Stimulated activated CD4-positive, alpha-beta T cell treated with anti-CD3 and anti-CD28 coated beads, Interleukin-1b, Interleukin-23, amount 100 ng/mL, for 4 hours (primary cell): ENCODE results near the gene REXO4.

ENCODE experiments used
- DNase-seq, 2 donors: peaks; one replicate each; pipeline ENCODE4 v3.0.0-alpha.2; 2020; ENCODE audit warnings: low read depth in 2 of 2

Gene REXO4

DNA sequence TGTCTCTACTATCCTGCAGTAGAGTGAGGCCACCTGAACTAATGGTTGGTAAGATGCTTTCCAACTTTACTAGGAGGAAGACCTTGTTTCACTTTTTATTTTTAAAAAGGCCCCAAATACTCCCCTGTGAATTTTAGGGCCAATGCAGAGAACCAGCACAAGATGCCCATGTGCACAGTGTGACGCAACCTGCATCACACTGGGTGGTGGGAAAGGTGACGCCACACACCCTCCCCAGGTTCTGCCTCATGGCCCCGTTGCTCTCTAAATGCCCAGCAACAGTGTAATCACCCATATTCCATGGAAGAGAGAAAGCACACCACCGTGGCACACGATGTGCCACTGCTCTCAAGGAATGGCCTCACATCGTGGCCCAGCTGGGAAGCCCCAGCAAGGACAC is 48.4 kb downstream of the REXO4 start:
- no peak for DNase-seq

DNA sequence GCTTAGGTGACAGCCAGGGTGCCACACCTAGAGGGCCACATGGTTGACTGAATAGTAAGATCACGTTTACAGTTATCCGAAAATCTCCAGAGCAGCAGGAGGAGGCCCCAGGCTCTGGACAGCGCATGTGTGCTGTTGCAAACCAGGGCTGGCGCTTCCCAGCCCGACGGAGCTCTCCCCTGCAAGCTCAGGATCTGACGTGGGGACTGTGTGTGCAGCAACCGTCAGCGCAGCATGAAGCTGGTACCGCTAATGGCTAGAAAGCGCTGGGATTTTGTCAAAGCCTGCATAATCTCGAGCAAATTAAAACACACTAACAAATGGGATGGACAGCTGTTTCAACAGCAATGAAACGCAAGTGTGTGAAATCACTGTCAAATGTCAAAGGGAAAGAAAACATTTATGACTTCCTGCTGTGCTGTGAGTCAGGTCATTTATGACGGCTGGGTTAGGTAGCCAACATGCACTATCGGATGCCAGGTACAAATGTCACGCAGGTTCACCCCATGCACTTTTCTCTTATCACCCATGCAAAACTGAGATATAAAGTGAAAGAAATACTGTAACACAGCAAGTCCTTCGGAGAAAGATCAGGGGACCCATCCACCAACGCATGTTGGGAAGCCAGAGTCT is 49.4 kb downstream of the REXO4 start:
- no peak for DNase-seq

- no peak for DNase-seq
Measured at GRCh38 chr9:133367778-133368177, 50.0 kb downstream of the REXO4 start.

- DNase-seq, result no peak
Measured at GRCh38 chr9:133367221-133367620, 50.6 kb downstream of the REXO4 start.

GRCh38 chr9:133366435-133366834 is 51.4 kb downstream of the REXO4 start:
- no peak for DNase-seq

DNA sequence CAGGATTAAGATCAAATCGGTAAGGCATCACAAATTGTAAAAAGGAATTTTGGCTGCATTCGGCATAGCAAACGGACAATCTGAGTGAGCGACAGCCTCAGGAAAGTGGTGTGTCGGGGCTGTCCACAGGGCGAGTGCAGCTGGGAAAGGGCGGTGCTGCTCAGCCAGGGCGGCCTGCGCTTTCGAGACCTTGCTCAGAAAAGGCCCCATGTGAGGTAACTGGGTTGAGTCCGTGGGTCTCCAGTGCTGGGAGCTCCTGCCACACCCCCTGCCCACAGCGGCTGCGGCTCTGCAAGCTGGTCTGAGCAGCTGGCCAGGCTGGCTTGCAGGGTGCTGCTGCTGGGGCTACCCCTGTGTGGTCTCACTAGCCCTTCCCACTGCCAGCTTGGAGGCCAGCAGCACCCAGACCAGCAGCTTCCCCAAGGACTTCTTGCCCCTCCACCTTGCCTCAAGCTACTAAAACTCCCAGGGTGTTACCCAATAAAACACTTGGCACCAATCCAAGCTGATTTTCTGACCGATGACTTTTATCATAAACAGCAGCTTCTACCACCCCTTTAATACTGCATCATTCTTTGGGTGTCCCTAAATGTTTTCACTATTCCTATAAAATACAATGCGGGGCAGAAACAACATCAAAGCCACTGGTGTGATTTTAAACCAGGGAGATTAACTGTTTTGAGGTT is 55.3 kb downstream of the REXO4 start:
- DNase-seq, result no peak

- no peak for DNase-seq
Measured at GRCh38 chr9:133361507-133362092, 56.2 kb downstream of the REXO4 start.

DNA sequence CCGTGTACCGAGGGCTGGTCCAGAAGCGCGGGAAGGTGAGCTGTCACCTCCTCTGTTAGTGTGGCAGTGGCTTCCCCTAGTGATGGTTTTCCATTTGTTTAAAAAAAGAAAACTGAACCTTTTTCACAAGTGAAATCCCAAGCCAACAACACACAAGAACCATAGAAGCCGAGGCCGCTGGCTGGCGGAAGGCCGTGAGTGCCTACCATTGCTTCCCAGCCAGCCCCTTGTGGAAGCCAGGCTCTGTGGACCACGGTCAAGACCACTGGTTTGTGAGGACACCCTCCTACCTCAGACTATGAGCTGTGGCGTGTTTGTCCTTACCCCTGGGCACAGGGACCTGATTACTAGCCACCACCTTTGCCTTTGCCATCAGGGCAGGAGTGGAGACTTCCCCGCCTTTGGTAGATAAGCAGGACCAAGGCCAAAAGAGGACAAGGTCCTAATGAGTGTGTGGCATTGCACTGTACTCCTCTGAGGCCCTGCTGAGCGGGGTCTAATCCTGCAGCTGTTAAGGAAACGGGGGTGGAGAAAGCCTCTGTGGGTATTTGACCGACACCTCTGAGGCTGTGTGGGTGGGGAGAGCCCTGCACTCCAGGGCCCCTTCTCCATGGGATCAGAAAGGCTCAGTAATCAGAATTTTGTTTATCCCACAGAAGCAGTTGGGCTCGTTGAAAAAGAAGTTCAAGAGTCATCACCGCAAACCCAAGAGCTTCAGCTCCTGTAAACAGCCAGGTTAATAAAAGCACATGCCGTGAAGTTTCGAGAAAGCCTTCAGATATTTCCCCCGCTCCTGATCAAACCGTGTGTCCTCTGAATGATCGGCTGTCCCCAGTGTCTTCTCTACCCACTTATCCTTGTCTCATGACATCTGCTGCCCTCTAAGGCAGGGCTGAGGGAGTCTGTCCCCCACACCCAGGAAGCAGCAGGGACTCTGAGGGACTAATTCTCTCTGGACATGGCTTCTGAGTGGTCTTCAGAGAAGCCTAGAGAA is 57.1 kb downstream of the REXO4 start:
- DNase-seq, result no peak

- DNase-seq, result no peak
Measured at GRCh38 chr9:133359399-133360175, 58.2 kb downstream of the REXO4 start.

- no peak for DNase-seq
Measured at GRCh38 chr9:133357656-133358055, 60.2 kb downstream of the REXO4 start.

DNA sequence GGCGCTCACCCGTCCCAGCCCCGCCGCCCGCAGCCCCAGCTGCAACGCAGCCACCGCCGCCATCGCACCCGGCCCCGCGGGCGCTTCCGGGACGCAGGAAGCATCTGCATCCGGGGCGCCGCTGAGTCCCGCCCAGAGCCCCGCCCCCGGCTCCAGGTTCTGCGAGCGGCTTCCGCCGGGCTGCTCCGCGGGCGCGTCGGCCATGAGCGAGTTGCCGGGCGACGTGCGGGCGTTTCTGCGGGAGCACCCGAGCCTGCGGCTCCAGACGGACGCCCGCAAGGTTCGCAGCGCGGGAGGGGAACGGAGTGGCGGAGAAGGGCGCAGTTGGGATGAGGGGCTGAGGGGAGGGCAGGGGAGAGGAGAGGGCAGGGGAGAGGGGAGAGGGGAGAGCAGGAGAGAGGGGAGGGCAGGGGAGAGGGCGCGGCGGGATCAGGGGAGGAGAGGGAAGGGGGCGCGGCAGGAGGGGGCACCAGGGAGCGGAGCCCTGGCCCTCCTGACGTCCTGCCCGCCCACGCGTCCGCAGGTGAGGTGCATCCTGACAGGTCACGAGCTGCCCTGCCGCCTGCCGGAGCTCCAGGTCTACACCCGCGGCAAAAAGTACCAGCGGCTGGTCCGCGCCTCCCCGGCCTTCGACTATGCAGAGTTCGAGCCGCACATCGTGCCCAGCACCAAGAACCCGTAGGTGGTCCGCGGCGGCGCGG is 61.3 kb downstream of the REXO4 start, which contains the start of the genes SURF1 and SURF2:
Gene SURF1 (minus strand): TSS at position 97 of the 701 bp plus-strand sequence. CDS start 34 bp downstream, at position 63.
Gene SURF2 (plus strand): TSS at position 160 of the 701 bp plus-strand sequence. CDS start 43 bp downstream, at position 203.
- peak; percentile 83 to 95 for DNase-seq
